Ramos (cell line): ENCODE results near the gene IGSF9.

Source experiments
- in situ Hi-C: fragments of 300-500 bp; cut with MboI; formaldehyde crosslinking; loops from one replicate; pipeline ENCODE4 v1.14.3; 2022; ENCODE audit warnings: low sequenced_read_pairs; ENCODE audit not compliant: unreplicated experiment

Gene IGSF9

GRCh38 chr1:159935719-159936272 is 9.6 kb downstream of the IGSF9 start:
- in situ Hi-C loops, result loop anchor here (5.0 kb wide), 1 partner anchor 72 kb away; no protein-coding TSS in a partner anchor

- in situ Hi-C loops, result loop anchor here (5.0 kb wide), 1 partner anchor 72 kb away; no protein-coding TSS in a partner anchor
These were observed 10.1 kb downstream of the IGSF9 start for GRCh38 chr1:159935305-159935704.

- in situ Hi-C loops, result loop anchor here (5.0 kb wide), 1 partner anchor 73 kb away; no protein-coding TSS in a partner anchor
These were observed 11.0 kb downstream of the IGSF9 start for GRCh38 chr1:159934136-159935039.

GRCh38 chr1:159933347-159933746 is 12.1 kb downstream of the IGSF9 start:
- in situ Hi-C loops, result no loop called here

GRCh38 chr1:159932296-159933285 is 12.8 kb downstream of the IGSF9 start:
- in situ Hi-C loops, result no loop called here

GRCh38 chr1:159931795-159932173 is 13.6 kb downstream of the IGSF9 start:
- in situ Hi-C loops, result no loop called here

- in situ Hi-C loops, result no loop called here
These were observed 14.2 kb downstream of the IGSF9 start for GRCh38 chr1:159931101-159931794.

GRCh38 chr1:159930634-159931033 is 14.8 kb downstream of the IGSF9 start:
- in situ Hi-C loops, result no loop called here

- in situ Hi-C loops, result no loop called here
These were observed 15.2 kb downstream of the IGSF9 start for GRCh38 chr1:159930216-159930615.

- in situ Hi-C loops, result no loop called here
These were observed 16.0 kb downstream of the IGSF9 start for GRCh38 chr1:159929155-159930051.

GRCh38 chr1:159928491-159929050 is 16.8 kb downstream of the IGSF9 start:
- in situ Hi-C loops, result no loop called here

GRCh38 chr1:159927849-159928431 is 17.5 kb downstream of the IGSF9 start:
- in situ Hi-C loops, result no loop called here

GRCh38 chr1:159927211-159927848 is 18.1 kb downstream of the IGSF9 start:
- in situ Hi-C loops, result no loop called here

GRCh38 chr1:159925719-159926078 is 19.7 kb downstream of the IGSF9 start:
- in situ Hi-C loops, result no loop called here

- in situ Hi-C loops, result no loop called here
These were observed 20.4 kb downstream of the IGSF9 start, which contains the start of gene TAGLN2 for GRCh38 chr1:159924791-159925718. Gene TAGLN2, minus strand, starts transcription at chr1:159925507. Its CDS starts 4,998 bp downstream, at chr1:159920509.

GRCh38 chr1:159924025-159924790 is 21.2 kb downstream of the IGSF9 start:
- in situ Hi-C loops, result no loop called here
